ENCODE results near the gene EYA2.

DNA sequence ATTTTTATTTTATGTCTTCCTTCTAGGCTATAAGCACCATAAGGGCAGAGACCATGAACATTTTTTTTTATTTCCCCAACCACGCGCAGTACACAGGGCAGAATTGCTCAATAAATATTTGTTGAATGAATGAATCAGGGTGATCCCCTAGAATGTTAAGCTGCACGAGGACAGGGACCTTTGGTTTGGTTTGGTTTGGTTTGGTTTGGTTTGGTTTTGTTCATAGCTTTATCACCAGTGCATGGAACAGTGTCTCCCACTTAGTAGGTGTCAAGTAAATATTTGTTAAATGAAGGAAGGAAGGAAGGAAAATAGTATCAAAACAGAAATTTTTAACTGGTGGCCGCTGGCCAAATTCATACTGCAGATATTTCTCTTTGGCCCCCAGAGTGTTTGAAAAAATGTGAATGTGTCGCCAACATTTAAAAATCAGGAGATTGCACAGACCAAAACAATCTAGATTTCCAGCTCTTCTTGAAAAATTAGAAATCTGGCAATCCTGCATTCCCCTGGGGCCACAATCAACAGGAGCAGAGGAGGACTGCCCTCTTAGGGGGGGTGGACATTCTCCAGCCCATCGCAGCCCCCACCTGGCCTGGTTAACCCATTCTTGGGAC lies 205.3 kb downstream of the EYA2 start:
- TF ChIP-seq, protein P1, sequence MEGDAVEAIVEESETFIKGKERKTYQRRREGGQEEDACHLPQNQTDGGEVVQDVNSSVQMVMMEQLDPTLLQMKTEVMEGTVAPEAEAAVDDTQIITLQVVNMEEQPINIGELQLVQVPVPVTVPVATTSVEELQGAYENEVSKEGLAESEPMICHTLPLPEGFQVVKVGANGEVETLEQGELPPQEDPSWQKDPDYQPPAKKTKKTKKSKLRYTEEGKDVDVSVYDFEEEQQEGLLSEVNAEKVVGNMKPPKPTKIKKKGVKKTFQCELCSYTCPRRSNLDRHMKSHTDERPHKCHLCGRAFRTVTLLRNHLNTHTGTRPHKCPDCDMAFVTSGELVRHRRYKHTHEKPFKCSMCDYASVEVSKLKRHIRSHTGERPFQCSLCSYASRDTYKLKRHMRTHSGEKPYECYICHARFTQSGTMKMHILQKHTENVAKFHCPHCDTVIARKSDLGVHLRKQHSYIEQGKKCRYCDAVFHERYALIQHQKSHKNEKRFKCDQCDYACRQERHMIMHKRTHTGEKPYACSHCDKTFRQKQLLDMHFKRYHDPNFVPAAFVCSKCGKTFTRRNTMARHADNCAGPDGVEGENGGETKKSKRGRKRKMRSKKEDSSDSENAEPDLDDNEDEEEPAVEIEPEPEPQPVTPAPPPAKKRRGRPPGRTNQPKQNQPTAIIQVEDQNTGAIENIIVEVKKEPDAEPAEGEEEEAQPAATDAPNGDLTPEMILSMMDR (IDR thresholded peaks at IDR 0.05) = no peak
- no peak for TF ChIP-seq EP300 (IDR thresholded peaks at IDR 0.05)
- TF ChIP-seq POLR2A (IDR thresholded peaks at IDR 0.05) = no peak

Measured in gastroesophageal sphincter (tissue), 3 donors.